Cortex of kidney (tissue), 1 donor: ENCODE data around the gene DMBX1.

Experiments
- DNase-seq: peaks from one replicate; lab custom pipeline; 2025; lab: John Stamatoyannopoulos, UW

Gene DMBX1

GRCh38 chr1:46483589-46483988 lies 6.0 kb upstream of the DMBX1 start:
- DNase-seq = no peak

GRCh38 chr1:46484783-46485490 lies 4.7 kb upstream of the DMBX1 start:
- no peak for DNase-seq

GRCh38 chr1:46485564-46486431 lies 3.8 kb upstream of the DMBX1 start:
- DNase-seq = no peak

DNA sequence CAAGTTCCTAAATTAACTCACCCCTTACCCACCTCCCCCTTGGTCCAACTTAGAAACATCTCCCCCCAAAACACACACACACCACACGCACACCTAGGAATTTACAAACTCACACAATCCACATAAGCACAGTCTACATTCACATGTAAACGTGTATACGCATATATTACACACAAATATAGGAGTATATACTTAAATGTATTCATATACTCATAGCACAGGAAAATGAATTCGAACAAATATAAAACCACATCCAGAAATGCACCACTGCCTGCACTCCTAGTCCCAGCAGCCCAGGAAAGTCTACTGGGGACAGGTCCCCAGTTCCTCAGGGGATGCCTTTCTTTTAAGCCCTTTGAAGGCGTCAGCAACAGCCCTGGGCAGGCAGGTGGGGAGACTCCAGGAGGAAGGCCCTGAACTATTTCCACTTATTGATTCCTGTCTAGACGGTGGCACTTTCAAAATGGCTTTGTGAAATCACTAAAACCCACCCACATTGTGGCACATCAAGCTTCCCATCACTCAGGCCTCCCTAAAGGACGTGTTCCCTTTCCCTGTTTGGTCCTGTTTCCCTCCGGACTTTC lies 3.1 kb upstream of the DMBX1 start:
- no peak for DNase-seq

GRCh38 chr1:46487818-46488218 lies 1.8 kb upstream of the DMBX1 start:
- no peak for DNase-seq

- no peak for DNase-seq
Observed at GRCh38 chr1:46488343-46489168, 1.1 kb upstream of the DMBX1 start.

DNA sequence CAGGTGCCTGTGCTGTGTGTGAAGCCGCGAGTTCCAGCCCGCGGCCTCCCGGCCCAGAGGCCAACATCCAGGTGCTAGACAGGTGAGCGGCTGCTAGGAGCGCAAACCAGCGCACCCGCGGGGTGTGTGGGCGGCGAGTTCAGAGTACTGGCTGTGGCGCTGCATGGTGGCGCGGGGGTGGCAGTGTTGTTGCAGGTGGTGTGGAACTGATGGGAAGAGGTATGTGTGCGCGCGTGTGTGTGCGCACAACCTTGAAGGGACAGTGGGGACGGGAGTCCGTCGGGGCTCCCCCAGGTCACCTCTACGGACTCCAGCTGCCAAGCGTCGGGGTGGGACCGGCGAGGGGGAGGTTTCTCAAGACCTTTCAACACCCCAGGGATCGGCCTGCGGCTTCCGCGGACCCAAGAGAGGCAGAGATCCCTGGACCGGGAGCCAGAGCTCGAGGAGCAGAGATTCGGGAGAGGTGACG lies 433 bp upstream of the DMBX1 start:
- DNase-seq = no peak

- DNase-seq = no peak
Observed at GRCh38 chr1:46490406-46490655, 695 bp downstream of the DMBX1 start.

DNA sequence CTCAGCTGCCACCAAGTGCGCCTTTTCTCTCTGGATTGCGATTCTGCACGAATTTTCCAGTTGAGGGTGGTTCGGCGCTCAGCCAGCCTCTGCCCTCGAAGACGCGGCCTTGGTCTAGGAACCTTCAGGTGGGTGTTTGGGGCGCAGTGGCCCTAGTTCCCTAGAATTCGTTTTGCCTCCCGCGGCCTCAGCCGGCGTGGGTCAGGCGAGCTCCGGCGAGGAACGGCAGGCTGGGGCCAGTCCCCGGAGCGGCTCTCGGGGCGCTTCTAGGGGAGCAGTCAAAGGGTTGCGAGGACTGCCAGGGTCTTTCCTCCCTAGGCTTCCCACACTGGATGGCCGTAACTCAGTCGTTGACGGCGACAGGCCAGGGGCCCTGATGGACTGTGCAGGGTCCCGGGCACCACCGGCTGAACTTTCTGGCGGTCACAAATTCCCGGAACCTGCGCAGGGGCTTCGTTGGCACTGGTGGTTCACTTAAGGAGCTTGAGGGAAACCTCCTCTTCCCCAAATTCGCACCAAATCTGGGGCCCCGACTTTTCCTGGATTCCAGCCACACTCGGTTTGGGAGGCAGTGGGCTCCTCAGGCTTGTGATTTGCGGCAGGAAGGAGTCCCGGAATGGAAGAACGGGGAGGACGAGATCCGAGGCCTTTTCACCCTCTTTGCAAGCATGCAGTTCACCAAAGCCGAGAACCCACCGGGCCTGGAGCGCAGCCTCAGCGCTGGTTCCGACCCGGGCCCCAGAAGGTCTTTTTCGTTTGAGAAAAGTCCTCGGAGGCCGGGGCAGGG lies 1.2 kb downstream of the DMBX1 start:
- no peak for DNase-seq

DNA sequence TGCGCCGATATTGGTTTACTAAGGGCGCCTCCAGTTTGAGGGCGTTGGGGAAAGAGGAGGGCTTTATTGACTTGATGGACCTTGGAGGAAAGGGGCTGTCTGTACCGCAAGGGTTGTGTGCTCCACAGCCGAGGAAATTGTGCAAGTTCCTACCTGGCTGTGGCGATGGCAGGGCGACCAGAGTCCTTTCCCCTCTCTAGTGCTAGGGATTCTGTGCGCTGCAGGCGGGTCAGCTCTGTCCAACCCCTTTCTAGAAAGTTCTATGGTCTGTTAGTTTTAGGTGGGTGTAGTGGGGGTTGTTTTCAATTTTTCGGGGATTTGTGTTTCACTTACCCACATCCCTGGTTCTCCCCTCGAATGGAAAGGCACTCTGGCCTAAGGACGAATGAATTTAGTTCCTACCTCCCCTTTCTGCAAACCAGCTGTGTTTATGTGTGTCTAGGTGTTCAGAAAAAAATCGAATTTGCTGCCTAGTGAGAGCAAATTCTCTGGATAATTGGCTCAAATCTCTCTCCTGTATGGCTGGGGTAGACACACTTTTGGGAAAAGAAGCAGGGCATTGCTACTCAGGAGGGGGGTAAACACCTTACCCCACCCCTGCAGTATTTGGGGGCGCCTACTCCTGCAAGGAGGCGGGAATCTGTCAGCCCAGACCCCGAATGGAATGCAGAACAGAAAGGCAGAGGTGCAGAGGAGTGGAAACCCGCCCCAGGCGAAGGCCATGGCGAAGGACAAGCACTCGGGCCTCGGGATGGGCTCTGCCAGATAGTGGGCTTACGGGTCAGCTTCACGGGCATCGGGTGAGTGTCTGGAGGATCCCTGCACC lies 2.0 kb downstream of the DMBX1 start:
- DNase-seq = no peak

DNA sequence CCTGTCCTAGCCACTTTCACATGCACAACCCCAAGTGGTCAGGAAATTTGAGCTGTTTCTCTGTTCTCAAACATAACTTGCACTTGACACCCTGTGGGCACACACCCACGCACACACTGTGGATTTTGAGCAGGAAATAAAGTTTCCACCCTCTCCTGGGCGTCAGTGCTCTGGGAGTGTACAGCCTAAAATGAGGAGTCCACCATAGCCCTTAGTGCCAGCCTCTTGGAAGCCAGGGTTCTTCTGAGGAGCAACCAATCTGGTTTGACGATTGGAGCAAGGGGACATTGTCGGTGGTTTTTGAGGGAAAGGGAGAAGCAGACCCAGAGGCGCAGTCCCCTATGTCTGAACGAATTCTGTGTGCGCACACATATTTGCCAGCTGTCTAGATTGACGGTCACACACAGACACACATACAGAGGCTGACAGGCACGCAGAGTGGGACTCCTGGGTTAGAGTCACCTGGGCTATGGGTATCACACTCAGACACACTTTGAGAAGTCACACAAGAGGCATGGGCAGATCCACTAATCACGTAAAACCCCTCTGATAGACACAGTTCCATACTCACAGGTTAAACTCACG lies 2.7 kb downstream of the DMBX1 start:
- DNase-seq = no peak

DNA sequence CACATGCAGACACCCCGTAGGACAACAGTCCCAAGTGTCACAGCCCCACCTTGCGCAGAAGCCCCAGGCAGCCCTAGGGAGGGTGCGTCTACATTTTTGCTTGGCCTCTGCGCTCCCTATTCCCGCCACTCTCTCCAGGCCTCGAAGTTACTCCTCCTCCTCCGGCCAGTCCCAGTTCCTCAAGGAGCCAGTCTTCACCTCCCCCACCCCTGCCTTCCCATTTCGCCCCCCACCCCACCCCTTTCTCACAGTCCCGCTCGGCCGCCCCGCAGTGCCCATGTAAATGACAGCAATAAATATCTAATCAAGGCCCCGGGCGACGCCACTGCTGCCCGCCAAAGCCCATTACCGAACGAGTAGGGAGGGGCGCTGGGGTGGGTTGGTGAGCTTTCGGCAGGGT lies 3.2 kb downstream of the DMBX1 start:
- no peak for DNase-seq

- DNase-seq = no peak
Observed at GRCh38 chr1:46493316-46494032, 3.8 kb downstream of the DMBX1 start.

GRCh38 chr1:46494910-46495309 lies 5.3 kb downstream of the DMBX1 start:
- no peak for DNase-seq

DNA sequence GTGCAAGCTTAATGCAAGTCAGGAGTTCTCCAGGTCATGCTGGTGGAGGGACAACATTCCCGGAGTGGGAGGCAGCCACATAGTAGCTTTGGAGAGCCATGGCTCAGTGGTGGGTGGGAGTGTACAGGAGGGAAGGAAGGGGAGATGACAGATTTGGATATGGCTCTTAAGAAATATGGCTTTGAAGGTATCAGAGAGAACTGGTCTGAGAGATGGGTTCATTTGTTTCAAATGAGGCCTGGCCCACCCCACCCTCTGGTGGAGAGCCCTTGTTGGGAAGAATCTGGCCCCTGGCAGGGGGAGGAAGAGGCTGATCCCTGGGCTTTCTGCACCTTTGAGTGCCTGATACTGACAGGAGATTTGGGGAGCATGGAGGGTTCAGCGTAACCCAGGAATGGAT lies 6.1 kb downstream of the DMBX1 start:
- DNase-seq = no peak

DNA sequence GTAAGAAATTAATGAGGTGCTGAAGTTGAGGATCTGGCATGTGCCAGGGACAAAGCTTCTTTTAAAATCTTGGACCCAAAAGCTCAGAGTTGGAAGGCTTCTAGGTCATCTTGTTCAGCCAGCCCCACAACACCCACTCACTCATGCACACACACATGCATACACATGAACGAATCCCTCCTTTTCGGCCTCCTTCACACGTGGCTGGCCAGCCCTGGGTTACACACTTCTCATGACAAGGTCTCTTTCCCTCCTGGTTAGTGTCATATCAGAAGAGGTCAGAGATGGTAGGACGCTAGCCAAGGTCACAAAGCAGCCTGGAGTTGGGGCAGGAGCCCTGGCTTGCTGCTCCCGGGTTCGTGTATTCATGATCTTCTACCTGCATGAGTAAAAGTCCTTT lies 6.9 kb downstream of the DMBX1 start:
- DNase-seq = no peak

GRCh38 chr1:46497020-46497419 lies 7.4 kb downstream of the DMBX1 start:
- no peak for DNase-seq

DNA sequence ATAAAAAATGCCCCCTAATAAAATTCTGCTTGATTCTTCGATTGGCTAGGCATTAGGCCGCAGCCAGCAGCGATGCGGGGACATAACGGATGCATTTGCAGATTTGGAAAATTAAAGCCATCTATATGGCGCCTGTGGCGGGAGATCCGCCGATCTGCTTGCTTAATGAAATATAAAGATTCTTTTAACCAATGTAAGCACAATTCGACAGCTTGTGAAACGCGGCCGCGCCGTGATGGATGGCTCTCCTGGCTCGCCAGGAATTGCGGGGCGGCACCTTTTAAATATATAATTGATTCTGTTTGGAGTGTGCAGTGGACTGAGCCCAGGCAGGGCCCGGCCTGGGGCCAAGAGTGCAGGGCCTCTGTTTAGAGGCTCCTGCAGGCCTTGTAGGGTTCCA lies 8.0 kb downstream of the DMBX1 start:
- no peak for DNase-seq

- DNase-seq = no peak
Observed at GRCh38 chr1:46501528-46501927, 11.9 kb downstream of the DMBX1 start.

DNA sequence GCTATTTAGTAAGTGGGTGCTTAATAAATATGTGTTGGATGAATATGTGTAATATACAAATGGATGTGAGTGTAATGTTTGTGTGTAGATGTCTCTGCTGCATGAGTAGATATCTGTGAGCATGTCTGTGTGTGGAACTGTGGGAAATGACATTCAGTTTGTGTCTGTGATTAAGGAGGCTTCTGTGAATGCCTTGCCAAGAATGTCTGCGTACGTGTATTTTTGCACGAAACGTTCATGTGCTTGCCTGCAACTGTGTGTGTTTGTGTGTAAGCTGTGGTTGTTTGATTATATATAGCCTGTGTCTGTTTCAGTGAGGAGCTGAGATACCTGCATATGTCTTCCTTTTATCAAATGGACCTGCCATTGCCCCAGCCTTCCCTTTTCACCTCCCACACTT lies 13.8 kb downstream of the DMBX1 start:
- DNase-seq = no peak
